Thyroid gland (tissue), 4 donors: ENCODE measurements around the gene GRIP1.
"Not testable (repeated sequence)": the region's sequence is repeated elsewhere in the genome, so short reads cannot be mapped to it uniquely, and the experiment has no call there.

Experiments used
- CTCF ChIP-seq, 6 experiments: fragments of 200-600 bp in 3 of 6; fragments of 450-650 bp in 3 of 6; sonication (generic) in 3 of 6; IDR thresholded peaks; one replicate each; pipeline ENCODE4 v1.5.1; 2016 to 2019; ENCODE audit warnings: antibody characterized with exemption in 6 of 6, mild to moderate bottlenecking in 2 of 6, inconsistent platforms in 1 of 6, moderate library complexity in 1 of 6
- POLR2A ChIP-seq, 2 donors: fragments of 450-650 bp; IDR thresholded peaks; one replicate each; pipeline ENCODE4 v1.6.1; 2017; ENCODE audit warnings: antibody characterized with exemption in 2 of 2, mild to moderate bottlenecking in 2 of 2, moderate library complexity in 1 of 2

GRCh38 chr12:66303316-66303804 is 375.5 kb downstream of the GRIP1 start:
- TF ChIP-seq POLR2A, CTCF (IDR thresholded peaks at IDR 0.05): not testable (repeated sequence)
